Measurements from ENCODE around the gene BDP1.
"Not testable (repeated sequence)": the region's sequence is repeated elsewhere in the genome, so short reads cannot be mapped to it uniquely, and the experiment has no call there.

BDP1 gene

DNA sequence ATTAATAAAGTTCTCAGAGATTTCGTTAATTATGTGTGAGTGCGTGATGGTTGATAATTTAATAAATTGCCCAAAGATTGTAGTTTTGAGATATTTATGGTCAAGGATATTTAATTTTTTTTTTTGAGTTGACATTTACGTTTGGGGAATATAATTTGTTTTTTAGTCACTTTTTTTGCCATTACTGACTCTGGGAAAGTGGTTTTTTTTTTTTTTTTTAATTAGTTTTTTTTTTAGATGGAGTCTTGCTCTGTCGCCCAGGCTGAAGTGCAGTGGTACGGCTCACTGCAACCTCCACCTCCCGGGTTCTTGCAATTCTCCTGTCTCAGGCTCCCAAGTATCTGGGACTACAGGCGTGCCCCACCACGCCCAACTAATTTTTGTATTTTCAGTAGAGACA, 1.7 kb downstream of the BDP1 start:
- in situ Hi-C loops (cut with MboI; ENCODE audit: low sequenced_read_pairs), result no loop called here

DNA sequence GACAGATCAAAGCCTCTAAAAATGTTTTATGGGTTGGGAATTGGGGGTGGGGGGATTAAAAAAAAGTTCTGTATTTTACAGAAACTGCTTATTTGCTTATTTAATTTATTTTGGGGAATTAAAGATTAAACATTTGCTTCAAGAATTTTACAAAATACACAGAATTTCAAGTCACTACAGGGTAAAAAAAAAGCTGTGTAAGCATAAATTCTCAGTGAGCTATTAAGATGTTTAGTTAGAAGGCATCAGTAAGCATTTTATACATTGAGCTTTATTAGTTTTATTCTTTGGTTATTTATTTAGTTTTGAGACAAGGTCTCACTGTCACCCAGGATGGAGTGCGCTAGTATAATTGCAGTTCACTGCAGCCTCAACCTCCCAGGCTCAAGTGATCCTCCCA, 5.2 kb downstream of the BDP1 start:
- in situ Hi-C loops (cut with MboI; ENCODE audit: low sequenced_read_pairs), result no loop called here

DNA sequence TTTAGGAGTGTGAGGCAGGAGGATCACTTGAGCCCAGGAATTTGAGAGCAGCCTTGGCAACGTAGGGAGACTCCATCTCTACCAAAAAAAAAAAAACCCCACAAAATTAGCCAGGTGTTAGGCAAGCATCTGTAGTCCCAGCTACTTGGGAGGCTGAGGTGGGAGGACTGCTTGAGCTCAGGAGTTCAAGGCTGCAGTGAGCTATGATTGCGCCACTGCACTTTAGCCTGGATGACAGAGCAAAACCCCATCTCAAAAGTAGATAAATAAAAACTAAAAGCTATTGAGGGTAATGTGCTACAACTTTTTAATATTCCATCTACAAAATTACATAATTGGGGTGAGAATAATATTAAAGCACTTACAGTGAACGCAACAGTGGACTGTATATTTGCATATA, 5.9 kb downstream of the BDP1 start:
- in situ Hi-C loops (cut with MboI; ENCODE audit: low sequenced_read_pairs), result no loop called here

DNA sequence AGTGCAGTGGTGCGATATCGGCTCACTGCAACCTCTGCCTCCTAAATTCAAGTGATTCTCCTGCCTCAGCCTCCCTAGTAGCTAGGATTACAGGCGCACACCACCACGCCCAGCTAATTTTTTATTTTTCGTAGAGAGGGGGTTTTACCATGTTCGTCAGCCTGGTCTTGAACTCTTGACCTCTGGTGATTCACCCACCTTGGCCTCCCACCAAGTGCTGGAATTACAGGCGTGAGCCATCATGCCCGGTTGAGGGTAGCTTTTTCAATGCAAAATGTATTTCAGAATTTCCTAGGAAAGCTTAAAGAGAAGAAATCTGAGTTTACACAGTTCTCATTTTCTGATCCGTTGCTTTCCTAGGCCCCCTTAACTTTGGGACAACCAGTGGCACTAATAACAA, 15.7 kb downstream of the BDP1 start:
- in situ Hi-C loops (cut with MboI; ENCODE audit: low sequenced_read_pairs), result no loop called here

DNA sequence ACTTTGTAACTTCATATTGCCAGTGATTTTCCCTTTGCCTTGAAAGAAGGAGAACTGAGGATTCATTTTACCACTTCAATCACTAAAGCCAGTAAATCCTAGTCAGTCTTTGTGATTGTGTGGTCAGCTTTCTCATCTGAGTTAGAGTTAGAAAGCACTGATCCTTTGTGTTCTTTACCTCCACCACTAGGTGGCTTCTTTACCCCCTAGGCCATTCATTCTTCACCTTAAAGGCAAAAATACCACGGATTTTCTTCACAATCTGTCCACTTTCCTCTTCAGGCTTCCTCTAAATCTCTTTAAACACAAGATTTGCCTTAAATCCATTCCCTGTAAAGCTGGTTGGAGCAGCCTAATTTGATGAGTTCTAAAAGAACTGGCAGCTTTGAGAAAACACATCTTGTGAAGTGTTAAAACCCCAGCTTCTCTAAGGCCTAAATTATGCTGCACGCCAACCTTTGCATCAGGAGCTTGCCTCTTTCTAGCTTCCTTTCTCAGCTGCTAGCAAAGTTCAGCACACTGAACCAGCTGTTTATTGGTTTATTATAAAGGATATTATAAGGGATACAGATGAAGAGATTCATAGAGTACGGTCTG, 20.4 kb downstream of the BDP1 start:
- in situ Hi-C loops (cut with MboI; ENCODE audit: low sequenced_read_pairs), result no loop called here

DNA sequence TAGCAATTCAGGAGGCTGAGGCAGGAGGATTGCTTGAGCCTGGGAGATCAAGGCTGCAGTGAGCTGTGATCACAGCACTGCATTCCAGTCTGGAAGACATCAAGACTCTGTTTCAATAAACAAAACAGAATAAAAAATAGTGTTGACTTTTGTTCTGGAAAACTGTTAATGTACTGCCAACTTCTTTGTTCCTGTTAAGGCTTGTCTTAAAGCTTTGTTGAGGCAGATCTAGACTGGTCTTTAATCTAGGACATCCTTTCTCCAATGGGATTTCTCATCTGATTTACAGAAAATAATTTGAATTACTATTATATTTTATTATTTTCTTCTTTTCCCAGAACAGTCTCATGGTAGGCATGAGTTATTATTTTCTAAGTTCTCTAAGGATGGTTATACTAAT, 26.0 kb downstream of the BDP1 start:
- in situ Hi-C loops (cut with MboI; ENCODE audit: low sequenced_read_pairs), result no loop called here

DNA sequence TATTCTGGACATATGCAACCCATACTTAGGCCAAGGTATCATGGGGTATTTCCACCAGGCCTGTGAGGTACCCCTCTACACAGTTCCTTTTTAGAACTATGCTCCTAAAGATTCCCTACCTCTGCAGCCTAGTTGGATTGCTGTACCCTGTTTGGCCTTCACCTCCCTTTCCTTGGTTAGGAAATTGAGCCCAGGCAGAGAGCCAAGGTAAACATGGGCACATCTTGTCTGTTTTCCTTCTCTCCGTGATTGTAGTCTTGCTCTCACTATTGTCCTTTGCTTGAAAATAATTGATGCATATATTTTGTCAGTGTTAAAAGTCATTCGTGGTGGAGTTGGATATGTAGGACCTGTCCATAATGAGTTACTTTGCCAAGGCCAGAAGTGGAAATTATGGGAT, 26.7 kb downstream of the BDP1 start:
- in situ Hi-C loops (cut with MboI; ENCODE audit: low sequenced_read_pairs), result no loop called here

DNA sequence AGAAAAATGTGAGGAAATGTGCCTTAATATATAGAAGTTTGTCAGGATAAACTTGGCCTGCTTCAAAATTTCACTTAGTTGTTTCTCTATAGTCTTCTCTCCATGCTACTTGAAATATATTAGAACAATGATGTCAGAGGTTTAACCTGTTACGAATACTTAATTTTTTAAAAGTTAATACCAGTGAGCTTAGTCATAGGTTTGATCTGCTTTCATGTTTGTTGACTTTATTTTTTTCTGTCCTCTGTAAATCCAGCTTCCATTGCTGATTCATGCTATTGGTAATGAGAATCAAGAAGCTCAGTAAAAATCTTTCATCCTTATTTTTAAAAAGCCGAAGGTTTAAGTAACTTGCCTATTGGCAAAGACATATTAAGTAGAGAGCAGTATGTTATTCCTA, 27.9 kb downstream of the BDP1 start:
- in situ Hi-C loops (cut with MboI; ENCODE audit: low sequenced_read_pairs), result no loop called here

DNA sequence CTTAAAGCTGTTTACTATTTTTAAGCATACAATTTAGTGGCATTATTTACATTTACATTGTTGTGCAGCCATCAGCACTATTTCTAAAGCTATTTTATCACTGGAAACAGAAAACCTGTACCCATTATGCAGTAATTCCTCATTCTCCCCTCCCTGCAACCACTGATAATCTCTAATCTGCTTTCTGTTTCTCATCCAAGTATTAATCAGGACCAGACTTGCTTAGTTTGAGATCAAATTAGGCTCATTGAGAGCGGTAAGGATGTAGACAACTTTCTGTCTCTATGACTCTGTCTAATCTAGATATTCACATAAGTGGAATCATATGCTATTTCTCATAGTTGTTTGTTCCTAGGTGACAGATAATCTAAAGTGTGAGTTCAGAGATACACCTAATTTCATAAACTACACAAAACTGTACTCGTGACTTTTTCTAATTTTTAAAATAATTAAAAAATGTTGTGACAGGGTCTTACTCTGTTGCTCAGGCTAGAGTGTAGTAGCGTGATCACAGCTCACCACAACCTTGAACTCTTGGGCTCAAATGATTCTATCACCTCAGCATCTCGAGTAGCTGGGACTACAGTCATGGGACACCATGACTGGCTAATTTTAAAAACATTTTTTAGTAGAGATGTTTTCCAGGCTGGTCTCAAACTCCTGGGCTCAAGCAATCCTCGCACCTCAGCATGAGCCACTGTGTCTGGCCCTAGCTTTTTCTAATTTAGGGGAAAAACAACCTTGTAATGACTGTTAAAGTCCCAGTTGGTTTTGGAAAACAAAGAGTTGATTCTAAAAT, 37.6 kb downstream of the BDP1 start:
- in situ Hi-C loops (cut with MboI; ENCODE audit: low sequenced_read_pairs), result no loop called here

DNA sequence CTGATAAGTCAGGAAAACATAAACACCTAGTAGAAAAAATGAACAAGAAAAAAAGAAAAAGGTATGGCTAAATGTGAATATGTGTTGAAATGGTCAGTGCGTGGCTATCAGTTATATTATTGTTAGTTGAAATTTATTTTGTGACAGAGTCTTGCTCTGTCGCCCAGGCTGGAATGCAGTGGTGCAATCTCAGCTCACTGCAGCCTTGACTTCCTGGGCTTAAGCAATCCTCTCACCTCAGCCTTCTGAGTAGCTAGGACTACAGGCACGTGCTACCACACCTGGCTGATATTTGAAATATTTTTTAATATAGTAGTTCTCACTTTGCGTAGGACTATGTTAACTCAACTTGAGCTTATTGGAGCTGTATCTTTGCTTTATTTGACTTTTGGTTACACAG, 38.8 kb downstream of the BDP1 start:
- in situ Hi-C loops (cut with MboI; ENCODE audit: low sequenced_read_pairs), result not testable (repeated sequence)

DNA sequence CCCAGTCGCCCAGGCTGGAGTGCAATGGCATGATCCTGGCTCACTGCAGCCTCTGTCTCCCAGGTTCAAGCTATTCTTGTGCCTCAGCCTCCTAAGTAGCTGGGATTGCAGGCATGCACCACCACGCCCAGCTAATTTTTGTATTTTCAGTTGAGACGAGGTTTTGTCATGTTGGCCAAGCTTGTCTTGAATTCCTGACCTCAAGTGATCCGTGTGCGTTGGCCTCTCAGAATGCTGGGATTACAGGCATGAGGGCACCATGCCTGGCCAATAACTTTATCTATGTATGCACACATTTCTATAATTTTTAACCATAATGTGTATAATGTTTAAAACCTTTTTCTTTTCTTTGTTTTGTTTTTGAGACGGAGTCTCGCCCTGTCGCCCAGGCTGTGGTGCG, 43.3 kb downstream of the BDP1 start:
- in situ Hi-C loops (cut with MboI; ENCODE audit: low sequenced_read_pairs), result not testable (repeated sequence)

DNA sequence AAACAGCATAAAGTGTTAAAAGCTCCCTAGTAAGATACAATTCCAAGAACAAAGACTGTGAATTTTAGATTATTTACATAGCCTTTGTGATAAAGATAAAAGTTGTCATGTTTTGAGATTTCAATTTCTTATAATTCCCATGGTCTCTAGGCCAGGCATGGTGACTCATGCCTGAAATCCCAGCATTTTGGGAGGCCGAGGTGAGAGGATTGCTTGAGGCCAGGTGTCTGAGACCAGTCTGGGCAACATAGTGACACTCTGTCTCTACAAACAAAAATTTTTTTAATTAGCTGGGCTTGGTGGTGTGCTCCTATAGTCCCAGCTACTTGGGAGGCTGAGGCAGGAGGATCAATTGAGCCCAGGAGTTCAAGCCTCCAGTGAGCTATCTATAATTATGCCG, 48.1 kb downstream of the BDP1 start:
- in situ Hi-C loops (cut with MboI; ENCODE audit: low sequenced_read_pairs), result no loop called here

DNA sequence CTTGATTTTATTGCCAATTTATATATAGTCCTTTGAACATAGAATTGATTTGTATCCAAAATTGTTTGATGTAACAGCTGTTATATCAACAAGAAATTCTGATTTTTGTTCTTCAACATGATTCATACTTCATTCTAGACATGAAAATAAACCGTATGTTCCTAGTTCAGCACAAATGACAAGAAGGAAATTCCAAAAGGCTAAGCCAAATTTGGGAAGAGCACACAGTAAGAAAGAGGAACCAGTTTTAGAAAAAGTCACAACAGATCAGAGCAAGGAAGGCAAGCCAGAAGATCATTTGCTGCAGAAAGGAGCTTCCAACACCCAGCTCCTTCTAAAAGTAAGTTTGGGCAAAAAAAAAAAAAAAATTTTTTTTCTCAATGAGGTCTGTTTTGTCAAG, 66.7 kb downstream of the BDP1 start:
- in situ Hi-C loops (cut with MboI; ENCODE audit: low sequenced_read_pairs), result no loop called here

DNA sequence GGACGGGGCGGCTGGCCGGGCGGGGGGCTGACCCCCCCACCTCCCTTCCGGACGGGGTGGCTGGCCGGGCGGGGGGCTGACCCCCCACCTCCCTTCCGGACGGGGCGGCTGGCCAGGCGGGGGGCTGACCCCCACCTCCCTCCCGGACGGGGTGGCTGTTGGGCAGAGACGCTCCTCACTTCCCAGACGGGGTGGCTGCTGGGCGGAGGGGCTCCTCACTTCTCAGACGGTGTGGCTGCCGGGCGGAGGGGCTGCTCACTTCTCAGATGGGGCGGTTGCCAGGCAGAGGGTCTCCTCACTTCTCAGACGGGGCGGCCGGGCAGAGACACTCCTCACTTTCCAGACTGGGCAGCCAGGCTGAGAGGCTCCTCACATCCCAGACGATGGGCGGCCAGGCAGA, 70.2 kb downstream of the BDP1 start:
- in situ Hi-C loops (cut with MboI; ENCODE audit: low sequenced_read_pairs), result not testable (repeated sequence)

DNA sequence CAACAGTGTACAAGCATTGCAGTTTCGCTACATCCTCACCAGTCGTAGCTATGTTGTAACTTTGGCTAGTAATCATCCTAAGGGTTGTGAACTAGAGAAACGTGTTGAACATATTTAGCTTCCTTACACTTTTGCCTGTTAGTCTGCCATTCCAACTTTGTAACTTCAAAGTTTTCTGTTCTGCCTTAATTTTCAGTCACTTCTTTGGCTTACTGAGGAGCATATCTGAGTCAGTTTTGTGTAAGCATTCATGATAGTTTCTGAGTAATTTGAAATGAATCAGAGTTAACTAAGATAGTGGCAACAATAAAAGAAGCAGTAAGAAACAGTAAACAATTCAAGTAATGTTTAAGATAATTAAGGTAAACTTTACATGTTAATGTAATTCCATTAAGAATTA, 72.8 kb downstream of the BDP1 start:
- in situ Hi-C loops (cut with MboI; ENCODE audit: low sequenced_read_pairs), result no loop called here

DNA sequence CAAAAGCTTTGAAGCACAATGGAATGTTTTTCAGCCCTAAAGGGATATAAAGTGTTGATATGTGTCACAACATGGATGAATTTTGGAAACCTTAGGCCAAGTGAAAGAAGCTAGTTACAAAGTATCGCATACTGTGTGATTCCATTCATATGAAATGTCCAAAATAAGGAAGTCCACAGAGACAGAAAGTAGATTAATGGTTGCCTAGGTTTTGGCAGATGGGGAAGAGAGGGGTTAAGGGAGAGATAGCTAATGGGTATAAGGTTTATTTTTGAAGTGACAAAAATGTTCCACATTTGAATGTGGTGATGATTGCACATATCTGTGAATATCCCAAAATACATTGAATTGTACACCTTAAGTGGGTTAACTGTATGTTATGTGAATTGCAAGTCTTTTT, 74.2 kb downstream of the BDP1 start:
- in situ Hi-C loops (cut with MboI; ENCODE audit: low sequenced_read_pairs), result no loop called here

DNA sequence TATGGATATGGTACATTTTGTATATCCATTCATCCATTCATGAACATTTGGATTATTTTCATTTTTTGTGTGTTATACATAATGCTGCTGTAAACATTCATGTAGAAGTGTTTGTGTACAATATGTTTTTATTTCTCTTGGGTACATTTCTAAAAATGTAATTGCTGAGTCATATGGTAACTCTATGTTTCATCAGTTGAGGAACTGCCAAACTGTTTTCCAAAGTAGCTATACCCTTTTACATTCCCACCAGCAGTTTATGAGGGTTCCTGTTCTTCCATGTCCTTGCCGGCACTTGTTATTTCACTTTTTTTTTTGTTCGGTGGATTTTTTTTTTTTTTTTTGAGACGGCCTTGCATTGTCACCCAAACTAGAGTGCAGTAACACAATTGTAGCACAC, 77.7 kb downstream of the BDP1 start:
- in situ Hi-C loops (cut with MboI; ENCODE audit: low sequenced_read_pairs), result no loop called here

DNA sequence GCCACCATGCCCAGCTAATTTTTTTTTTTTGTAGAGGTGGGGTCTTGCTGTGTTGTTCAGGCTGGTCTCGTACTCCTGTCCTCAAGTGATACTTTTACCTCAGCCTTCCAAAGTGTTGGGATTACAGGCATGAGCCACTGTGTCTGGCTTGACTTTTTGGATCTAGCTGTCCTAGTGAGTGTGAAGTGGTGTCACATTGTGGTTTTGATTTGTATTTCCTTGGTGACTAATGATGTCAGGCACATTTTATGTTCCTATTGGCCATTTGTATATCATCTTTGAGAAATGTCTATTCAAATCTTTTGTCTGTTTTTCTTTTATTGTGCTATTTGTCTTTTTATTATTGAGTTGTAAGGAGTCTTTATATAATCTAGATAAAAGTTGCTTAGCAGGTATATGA, 78.2 kb downstream of the BDP1 start:
- in situ Hi-C loops (cut with MboI; ENCODE audit: low sequenced_read_pairs), result no loop called here

DNA sequence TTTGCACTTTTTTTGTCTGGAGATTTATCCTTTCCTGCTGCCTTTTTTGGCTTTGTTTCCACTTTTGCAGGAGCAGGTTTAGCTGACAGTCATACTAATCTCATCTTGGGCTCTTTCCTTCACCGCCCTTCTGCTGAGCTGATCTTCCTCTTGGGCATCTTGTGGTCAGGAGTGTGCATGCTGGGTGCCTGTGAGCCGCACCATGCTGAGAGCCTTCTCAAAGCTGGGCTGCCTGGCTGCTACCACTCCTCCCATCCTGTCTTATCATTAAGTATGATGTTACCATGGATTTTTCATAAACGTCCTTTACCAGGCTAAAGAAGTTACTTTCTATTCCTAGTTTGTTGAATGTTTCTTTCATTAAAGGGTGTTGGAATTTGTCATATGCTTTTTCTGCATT, 82.2 kb downstream of the BDP1 start:
- in situ Hi-C loops (cut with MboI; ENCODE audit: low sequenced_read_pairs), result no loop called here

DNA sequence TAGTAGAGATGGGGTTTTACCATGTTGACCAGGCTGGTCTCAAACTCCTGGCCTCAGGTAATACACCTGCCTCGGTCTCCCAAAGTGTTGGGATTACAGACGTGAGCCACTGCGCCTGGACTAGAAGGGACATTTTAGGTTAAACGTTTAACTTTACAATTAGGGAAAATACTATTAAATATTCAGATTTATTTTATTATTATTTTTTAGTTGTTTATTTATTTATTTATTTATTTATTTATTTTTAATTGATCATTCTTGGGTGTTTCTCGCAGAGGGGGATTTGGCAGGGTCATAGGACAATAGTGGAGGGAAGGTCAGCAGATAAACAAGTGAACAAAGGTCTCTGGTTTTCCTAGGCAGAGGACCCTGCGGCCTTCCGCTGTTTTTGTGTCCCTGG, 95.4 kb downstream of the BDP1 start:
- in situ Hi-C loops (cut with MboI; ENCODE audit: low sequenced_read_pairs), result not testable (repeated sequence)

DNA sequence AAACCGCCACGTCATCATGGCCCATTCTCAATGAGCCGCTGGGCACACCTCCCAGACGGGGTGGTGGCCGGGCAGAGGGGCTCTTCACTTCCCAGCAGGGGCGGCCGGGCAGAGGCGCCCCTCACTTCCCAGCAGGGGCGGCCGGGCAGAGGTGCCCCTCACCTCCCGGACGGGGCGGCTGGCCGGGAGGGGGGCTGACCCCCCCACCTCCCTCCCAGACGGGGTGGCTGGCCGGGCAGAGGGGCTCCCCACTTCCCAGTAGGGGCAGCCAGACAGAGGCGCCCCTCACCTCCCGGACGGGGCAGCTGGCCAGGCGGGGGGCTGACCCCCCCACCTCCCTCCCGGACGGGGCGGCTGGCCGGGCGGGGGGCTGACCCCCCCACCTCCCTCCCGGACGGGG, 96.1 kb downstream of the BDP1 start:
- in situ Hi-C loops (cut with MboI; ENCODE audit: low sequenced_read_pairs), result not testable (repeated sequence)

DNA sequence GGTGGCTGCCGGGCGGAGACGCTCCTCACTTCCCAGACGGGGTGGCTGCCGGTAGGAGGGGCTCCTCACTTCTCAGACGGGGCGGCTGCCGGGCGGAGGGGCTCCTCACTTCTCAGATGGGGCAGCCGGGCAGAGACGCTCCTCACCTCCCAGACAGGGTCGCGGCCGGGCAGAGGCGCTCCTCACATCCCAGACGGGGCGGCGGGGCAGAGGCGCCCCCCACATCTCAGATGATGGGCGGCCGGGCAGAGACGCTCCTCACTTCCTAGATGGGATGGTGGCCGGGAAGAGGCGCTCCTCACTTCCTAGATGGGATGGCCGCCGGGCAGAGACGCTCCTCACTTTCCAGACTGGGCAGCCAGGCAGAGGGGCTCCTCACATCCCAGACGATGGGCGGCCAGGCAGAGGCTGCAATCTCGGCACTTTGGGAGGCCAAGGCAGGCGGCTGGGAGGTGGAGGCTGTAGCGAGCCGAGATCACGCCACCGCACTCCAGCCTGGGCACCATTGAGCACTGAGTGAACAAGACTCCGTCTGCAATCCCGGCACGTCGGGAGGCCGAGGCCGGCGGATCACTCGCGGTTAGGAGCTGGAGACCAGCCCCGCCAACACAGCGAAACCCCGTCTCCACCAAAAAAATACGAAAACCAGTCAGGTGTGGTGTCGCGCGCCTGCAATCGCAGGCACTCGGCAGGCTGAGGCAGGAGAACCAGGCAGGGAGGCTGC, 96.7 kb downstream of the BDP1 start:
- in situ Hi-C loops (cut with MboI; ENCODE audit: low sequenced_read_pairs), result not testable (repeated sequence)

Measured in hTERT RPE-1 (cell line).